GM19025 (cell line): Measurements from ENCODE around the gene PSIP1.

Experiments
- ATAC-seq: cut with Tn5 transposase; IDR thresholded peaks from one replicate; pipeline ENCODE4 v1.9.1; 2021; ENCODE audit warnings: mild to moderate bottlenecking, low read depth, moderate library complexity; ENCODE audit not compliant: unreplicated experiment

Gene PSIP1

DNA sequence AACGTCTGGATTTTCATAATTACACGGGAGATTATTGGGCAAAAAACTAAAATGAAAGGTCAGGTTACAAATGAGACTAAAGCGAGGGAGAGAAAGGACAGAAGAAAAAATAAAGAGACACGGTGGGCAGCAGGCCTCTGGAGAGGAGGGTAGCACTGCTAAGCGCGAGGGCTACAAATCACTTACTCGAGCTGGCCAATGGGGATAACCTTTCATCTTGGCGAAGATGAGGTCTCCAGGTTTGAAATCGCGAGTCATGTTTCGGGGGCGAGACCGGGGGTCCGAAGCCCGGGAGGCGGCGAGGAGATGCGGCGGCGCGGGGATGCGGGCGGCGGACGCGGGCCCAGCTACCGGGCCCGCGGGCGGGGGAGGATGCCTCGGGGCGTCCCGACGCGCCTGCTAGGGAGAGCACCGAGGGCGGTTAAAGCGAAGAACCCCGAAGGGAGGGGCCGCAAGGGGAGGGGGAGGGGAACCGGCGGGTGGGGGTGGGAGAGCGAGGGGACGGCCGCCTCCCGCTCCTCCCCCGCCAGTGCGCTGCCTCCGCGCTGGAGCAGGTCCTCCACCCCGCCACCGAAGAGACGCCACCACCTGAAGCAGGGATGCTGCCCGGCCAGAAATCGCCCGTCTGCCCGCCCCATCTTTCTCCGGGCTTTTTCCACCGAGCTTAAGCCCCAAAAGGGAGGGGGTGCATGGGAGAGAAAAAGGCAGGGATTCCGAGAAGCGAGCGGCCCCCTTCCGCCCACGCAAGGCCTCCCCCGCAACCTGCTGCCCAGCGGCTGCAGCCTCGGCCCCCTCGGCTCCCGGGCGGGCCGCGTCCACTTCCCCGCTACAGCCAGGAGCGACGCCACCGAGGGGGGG is 610 bp downstream of the PSIP1 start:
- ATAC-seq = peak; percentile 45

GRCh38 chr9:15505921-15506320 is 4.8 kb downstream of the PSIP1 start:
- ATAC-seq = no peak

DNA sequence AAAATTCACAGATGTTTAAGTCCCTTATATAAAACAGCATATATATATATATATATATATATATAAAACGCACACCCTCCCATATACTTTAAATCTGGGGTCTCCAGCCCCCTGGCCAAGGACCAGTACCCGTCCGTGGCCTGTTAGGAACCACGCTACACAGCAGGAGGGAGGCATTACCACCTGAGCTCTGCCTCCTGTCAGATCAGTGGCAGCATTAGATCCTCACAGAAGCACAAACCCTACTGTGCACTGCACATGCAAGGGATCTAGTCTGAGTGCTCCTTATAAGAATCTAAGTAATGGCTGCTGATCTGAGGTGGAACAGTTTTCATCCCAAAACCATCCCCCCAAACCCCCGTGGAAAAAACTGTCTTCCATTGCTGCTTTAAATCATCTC is 9.0 kb downstream of the PSIP1 start:
- ATAC-seq = no peak

DNA sequence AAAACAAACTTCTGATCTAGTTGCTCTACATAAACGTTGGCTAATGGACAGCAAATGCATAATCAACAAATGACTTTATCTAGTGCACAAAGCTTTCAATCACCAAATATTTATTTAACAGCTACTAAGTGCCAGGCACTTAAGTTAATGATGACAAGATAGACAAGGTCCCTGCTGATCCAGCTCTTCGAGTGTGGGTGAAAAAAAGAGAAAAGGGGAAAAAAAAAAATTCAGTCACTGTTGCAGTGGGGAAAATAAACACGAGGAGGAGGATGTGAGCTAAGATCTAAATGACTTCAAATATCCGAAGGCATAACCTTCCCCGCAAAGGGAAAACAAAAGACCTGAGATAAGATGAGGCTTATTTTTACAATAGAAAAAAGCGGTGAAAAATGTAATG is 9.6 kb downstream of the PSIP1 start:
- no peak for ATAC-seq

DNA sequence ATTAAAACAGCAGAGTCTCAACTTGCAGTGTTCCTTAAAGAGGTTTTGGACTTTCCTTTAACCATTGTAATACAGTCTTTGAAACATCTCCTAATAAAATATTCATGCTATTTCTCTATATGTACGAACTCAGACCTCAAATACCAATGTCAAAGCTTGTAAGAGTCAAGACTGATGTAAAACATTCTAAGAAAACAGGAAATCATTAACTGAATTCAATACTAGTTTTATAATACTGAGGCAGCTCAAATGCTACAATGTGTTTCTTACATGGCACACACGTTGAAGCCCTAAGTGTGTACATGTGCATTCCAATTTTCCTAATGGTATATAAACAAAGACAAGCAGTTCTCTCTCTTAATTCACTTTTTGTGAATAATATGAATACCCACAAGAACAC is 11.6 kb downstream of the PSIP1 start:
- no peak for ATAC-seq

DNA sequence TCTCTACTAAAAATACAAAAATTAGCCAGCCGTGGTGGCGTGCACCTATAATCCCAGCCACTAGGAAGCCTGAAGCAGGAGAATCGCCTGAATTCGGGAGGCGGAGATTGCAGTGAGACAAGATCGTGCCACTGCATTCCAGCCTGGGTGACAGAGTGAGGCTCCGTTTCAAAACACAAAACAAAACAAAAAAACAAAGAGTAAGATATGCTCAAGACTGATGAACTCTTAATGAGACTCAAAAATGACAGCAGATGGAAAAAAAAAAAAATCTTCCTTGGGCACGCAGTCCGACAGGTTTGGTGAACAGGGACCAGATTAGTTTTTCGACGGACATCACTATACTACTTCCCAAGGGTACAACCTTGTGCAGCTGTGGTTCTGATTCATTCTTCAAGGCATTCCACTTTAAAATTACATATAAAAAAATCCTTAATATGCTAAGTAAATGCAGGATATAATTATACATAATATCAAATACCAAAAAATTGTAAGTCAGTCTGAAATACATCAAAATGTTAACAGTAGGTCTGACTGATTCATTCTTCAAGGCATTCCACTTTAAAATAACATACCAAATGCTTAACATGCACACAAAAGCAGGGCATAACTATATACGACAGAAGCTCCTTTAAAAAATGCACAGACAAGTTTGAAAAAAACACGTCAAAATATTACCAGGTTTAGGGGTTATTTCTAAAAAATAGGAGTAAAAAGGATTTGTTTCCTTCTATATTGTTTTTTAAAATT is 12.3 kb downstream of the PSIP1 start:
- ATAC-seq = no peak

GRCh38 chr9:15492485-15493150 is 18.2 kb downstream of the PSIP1 start:
- no peak for ATAC-seq

DNA sequence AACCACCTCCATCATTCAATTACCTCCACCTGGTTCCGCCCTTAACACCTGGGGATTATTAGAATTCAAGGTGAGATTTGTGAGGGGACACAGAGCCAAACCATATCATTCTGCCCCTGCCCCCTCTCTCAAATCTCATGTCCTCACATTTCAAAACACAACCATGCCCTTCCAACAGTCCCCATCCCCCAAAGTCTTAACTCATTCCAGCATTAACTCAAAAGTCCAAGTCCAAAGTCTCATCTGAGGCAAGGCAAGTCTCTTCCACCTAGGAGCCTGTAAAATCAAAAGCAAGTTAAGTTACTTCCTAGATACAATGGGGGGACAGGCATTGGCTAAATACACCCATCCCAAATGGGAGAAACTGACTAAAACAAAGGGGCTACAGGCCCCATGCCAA is 18.8 kb downstream of the PSIP1 start:
- ATAC-seq = no peak

- ATAC-seq = no peak
Measured at GRCh38 chr9:15485836-15486666, 24.7 kb downstream of the PSIP1 start.

GRCh38 chr9:15484802-15485201 is 26.0 kb downstream of the PSIP1 start:
- no peak for ATAC-seq

DNA sequence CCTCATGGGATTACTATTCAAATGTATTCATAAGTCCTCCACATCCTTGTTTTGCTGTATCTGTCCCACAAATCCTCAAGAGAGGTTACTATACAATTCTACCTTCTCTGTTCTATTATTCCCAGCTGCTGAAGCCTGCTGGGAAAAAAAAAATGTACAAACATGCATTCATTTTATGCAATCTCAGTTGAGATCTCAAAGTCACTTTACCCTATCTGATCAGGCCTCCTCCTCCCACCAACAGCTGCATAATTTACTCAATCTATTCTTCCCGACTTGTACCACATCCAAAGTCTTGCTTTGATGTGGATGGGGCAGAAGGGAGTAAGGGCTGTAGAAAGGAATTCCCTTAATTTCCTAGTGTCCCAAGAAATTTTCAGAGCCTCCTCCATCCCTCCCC is 28.6 kb downstream of the PSIP1 start:
- ATAC-seq = no peak

GRCh38 chr9:15480028-15480427 is 30.7 kb downstream of the PSIP1 start:
- ATAC-seq = no peak

DNA sequence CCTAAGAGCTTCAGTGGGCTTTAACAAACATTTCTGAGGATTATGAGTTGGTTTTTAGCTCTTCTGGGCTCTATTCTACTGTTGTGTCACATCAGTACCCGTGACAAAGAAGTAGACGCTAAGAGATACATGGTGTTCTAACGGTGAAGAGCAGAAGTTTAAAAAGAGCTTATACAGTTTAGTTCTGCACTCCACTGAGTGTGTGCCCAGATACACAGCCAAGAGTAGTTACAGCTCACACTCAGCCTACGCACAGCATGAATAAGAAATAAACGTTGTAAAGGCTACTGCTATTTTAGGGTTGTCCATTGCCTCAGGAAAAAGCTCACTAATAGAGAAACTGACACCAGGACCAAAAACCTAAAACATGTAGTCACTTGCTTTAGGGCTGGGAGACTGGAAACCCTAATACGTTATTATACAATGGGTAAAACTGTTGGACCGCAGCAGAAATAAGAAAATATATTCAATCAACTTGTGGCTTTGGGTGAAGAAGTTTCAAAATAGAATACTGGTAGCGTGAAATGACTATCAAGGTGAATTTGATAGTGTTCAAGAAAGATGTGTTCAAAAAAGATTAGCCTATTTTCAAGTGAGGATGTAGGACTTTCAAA is 34.7 kb downstream of the PSIP1 start:
- no peak for ATAC-seq

GRCh38 chr9:15469862-15470261 is 40.9 kb downstream of the PSIP1 start:
- no peak for ATAC-seq

- no peak for ATAC-seq
Measured at GRCh38 chr9:15469406-15469805, 41.4 kb downstream of the PSIP1 start.

DNA sequence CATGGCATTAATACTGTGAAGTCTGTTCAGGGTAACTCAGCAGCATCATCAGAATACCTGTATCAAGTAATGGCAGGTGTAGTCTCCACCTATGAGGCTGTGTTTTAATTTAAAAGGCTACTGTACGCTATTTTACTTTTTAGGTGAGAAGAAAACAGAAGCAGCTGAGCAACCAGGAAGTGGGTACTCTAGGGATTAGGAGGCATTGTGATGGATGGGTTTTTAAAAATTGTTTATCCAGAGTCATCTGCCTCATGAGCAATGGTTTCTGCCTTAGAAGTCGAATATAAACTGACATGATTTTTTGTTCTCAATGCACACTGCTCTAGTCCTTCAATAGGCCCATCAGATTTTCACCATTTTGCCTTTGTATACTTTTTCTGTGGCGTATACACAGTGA is 42.6 kb downstream of the PSIP1 start:
- no peak for ATAC-seq

DNA sequence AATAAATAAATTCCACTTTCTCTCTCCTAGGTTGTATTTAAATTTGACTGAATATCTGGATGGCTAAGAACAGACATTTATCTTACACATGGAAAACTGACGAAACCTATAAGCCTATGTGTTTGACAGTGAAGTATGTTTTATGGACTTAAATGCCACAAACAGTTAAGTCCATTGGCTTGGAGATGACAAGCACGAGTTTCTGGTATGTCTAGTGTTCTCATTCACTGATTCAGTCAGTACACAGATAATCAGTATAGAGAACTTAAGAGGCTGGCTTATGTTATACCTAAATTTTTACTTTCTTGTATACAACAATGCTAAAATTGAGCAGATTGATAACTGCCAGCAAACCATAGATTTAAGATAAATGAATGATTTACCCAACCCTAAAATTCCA is 49.2 kb downstream of the PSIP1 start:
- ATAC-seq = no peak

DNA sequence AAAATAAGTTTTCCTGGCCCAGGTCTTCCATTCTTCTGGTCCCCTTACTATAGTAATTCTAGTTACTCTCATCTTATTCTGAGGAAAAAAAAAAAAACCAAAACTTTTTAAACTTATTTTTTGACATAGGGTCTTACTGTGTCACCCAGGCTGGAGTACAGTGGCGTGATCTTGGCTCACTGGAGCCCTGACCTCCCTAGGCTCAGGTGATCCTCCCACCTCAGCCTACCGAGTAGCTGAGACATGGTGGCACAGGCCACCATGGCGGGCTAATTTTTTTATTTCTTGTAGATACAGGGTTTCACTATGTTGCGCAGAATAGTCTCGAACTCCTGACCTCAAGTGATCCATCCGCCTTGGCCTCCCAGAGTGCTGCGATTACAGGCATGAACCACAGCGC is 49.7 kb downstream of the PSIP1 start:
- ATAC-seq = no peak

GRCh38 chr9:15453956-15454355 is 56.8 kb downstream of the PSIP1 start:
- ATAC-seq = no peak

DNA sequence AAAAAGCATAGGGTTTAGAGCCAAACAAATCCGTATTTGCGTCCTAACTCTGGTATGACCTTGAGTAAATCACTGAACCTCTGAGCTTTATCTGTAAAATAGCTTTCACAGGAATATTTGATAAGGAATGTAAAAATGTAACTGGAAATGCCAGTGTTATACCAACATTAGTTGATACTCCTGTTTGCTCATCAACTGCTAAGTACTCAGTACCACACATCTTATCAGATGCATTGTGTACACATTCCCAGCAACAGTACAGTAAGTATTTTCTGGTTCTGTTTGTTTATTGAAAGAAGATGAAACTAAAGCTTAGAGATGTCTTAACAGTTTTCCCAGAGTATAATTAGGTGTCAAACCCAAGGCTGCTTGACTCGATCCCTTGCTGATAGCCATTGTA is 66.6 kb downstream of the PSIP1 start:
- ATAC-seq = no peak
